ENCODE results near the gene UBAC2.

Gene UBAC2

DNA sequence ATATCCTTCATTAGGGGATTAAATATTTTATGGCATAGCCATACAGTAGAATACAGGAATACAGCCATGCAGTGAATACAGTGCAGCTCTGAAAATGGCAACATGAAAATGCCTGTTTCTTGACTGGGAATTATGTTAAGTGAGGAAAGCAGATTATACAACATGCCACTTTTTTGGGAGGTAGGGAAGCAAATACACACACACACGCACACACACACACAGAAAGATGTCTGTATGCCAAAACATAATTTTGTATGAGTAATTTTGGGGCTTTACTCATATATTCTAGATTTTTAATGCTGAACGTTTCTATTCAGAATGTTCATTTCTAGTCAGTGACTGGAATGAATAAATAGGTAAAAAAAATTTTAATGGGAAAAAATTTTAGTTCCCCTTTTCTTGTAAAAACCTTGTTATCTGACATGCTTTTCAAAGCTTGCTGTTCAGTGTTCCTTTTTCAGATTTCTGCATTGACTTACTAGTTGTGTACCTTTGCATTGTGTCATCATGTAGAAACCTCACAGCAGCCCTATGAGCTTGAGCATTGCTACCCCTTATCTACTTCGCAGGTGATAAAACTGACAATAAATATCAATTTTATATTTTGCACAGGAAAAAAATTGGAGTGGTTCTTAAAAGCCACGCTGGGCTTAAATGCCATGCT lies 98.7 kb downstream of the UBAC2 start:
- Histone ChIP-seq H3K27me3 (ENCODE audit: control insufficient read depth, insufficient read depth, low read length) (no peaks in the 10 kb centered on the region), H3K9me3 (ENCODE audit: control insufficient read depth, low read length) (no peaks in the 10 kb centered on the region), H3K36me3 (ENCODE audit: control insufficient read depth, insufficient read depth, low read length) (no peaks in the 10 kb centered on the region), H3K9ac (no peak overlapping the region), H2AFZ (no peak overlapping the region), H3K4me2 (ENCODE audit: low read length) (no peak overlapping the region), H3K4me1 (no peaks in the 10 kb centered on the region), H3K4me3 (ENCODE audit: low read depth, low read length) (no peak overlapping the region), H3K27ac (no peak overlapping the region), H3K79me2 (no peaks in the 10 kb centered on the region)
- no peak for TF ChIP-seq CTCF (IDR thresholded peaks at IDR 0.05)

- no peak for TF ChIP-seq CTCF (IDR thresholded peaks at IDR 0.05)
- Histone ChIP-seq H2AFZ (no peak overlapping the region), H3K79me2 (no peaks in the 10 kb centered on the region), H3K36me3 (ENCODE audit: control insufficient read depth, insufficient read depth, low read length) (no peaks in the 10 kb centered on the region), H3K4me2 (ENCODE audit: low read length) (no peak overlapping the region), H3K9me3 (ENCODE audit: control insufficient read depth, low read length) (no peaks in the 10 kb centered on the region), H3K27ac (no peak overlapping the region), H3K9ac (no peak overlapping the region), H3K4me3 (ENCODE audit: low read depth, low read length) (no peak overlapping the region), H3K4me1 (no peaks in the 10 kb centered on the region), H3K27me3 (ENCODE audit: control insufficient read depth, insufficient read depth, low read length) (no peaks in the 10 kb centered on the region)
Measured at GRCh38 chr13:99299920-99300341, 99.3 kb downstream of the UBAC2 start.

- Histone ChIP-seq H3K4me2 (ENCODE audit: low read length) (no peak overlapping the region), H3K79me2 (no peaks in the 10 kb centered on the region), H3K36me3 (ENCODE audit: control insufficient read depth, insufficient read depth, low read length) (no peaks in the 10 kb centered on the region), H3K27ac (no peak overlapping the region), H3K4me3 (ENCODE audit: low read depth, low read length) (no peak overlapping the region), H3K9ac (no peak overlapping the region), H3K9me3 (ENCODE audit: control insufficient read depth, low read length) (no peaks in the 10 kb centered on the region), H3K4me1 (no peaks in the 10 kb centered on the region), H2AFZ (no peak overlapping the region), H3K27me3 (ENCODE audit: control insufficient read depth, insufficient read depth, low read length) (no peaks in the 10 kb centered on the region)
- no peak for TF ChIP-seq CTCF (IDR thresholded peaks at IDR 0.05)
Measured at GRCh38 chr13:99301056-99301838, 100.6 kb downstream of the UBAC2 start.

DNA sequence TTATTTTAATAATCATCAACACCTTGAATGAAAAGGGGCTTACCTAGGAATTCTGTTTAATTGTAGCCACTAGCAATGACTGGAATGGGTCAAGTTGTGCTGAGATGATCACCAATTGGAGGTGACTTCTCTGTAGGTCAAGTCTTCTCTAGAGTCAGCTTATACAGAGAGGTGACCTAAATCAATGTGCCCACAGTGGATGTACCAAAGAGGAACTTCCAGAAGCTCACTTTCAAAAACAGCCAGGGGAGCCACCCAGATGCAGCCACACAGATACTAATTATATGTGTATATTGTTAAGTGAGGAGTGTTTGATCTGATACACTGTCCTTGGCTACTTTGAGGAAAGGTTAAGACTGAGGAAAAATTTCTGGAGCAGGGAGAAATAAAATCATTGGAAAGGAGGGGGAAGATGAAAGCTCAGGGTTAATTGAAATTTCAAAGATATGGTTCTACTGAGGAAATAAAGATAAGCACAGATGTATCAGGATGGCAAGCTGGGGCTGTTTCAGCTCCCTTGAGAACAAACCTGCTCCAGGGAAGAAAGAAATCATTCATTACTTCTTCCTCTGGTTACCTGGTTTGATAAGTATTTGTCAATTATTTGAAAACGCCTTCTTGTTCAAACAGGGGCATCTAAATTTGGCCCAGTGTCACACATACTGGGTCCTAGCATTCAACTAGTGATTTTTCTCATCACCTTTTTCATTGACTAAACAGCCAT lies 101.4 kb downstream of the UBAC2 start:
- no peaks in the 10 kb centered on the region for H3K4me1 ChIP-seq
- no peak overlapping the region for H3K4me2 ChIP-seq (ENCODE audit: low read length)
- H3K4me3 ChIP-seq (ENCODE audit: low read depth, low read length) = no peak overlapping the region
- no peak overlapping the region for H3K9ac ChIP-seq
- H3K79me2 ChIP-seq = no peaks in the 10 kb centered on the region
- H3K9me3 ChIP-seq (ENCODE audit: control insufficient read depth, low read length) = no peaks in the 10 kb centered on the region
- TF ChIP-seq CTCF (IDR thresholded peaks at IDR 0.05) = no peak
- no peak overlapping the region for H2AFZ ChIP-seq
- no peaks in the 10 kb centered on the region for H3K36me3 ChIP-seq (ENCODE audit: control insufficient read depth, insufficient read depth, low read length)
- H3K27ac ChIP-seq = no peak overlapping the region
- no peaks in the 10 kb centered on the region for H3K27me3 ChIP-seq (ENCODE audit: control insufficient read depth, insufficient read depth, low read length)
